ENCODE results near the gene OR2Y1. TPM values are rescaled to one million over a fixed set of nuclear protein-coding genes. Genes with fewer than 3 reads are reported as not detected.

OR2Y1 gene
- total RNA-seq, 2 experiments from 2014 or later, result not detected

DNA sequence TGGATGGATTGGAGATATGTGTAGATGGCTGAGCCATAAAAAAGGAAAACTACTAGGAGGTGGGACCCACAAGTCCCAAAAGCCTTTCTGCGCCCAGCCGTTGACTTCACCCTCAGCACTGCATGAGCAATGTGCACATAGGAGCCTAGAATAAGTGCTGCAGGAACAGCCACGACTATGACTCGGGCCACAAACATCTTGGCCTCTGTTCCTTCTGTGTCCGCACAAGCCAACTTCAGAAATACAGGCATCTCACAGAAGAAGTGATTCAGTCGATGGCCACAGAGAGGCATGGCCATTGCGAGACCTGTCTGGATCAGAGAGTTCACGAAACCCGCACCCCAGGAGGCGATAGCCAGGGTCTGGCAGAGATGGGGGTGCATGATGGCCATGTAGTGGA, 587 bp downstream of the OR2Y1 start:
- Histone ChIP-seq H3K27ac (ENCODE audit: low read depth, low read length, poor library complexity, severe bottlenecking) (no peak overlapping the region), H3K36me3 (ENCODE audit: insufficient read depth, low read length) (no peaks in the 10 kb centered on the region), H3K79me2 (ENCODE audit: insufficient read depth, low read depth, low read length) (no peaks in the 10 kb centered on the region), H2AFZ (ENCODE audit: low read length) (no peak overlapping the region), H3K4me2 (ENCODE audit: low read length) (no peak overlapping the region), H3K9me2 (ENCODE audit: insufficient read depth, low read length) (no peaks in the 10 kb centered on the region), H4K20me1 (ENCODE audit: insufficient read depth, low read length) (no peaks in the 10 kb centered on the region), H3K4me1 (ENCODE audit: insufficient read depth, low read length, poor library complexity, severe bottlenecking) (no peaks in the 10 kb centered on the region), H3K9me3 (ENCODE audit: low read length) (no peaks in the 10 kb centered on the region), H3K4me3 (ENCODE audit: low read depth, low read length, poor library complexity, severe bottlenecking) (no peak overlapping the region)
- intact Hi-C loops (cut with micrococcal nuclease; ENCODE audit: unreplicated experiment), result no loop called here
- ChIA-PET POLR2A (no interaction called here), CTCF (ENCODE audit: unreplicated experiment) (no interaction called here)
- BruUV-seq (replicated peaks), result no TSS peak
- TF ChIP-seq, protein P1, sequence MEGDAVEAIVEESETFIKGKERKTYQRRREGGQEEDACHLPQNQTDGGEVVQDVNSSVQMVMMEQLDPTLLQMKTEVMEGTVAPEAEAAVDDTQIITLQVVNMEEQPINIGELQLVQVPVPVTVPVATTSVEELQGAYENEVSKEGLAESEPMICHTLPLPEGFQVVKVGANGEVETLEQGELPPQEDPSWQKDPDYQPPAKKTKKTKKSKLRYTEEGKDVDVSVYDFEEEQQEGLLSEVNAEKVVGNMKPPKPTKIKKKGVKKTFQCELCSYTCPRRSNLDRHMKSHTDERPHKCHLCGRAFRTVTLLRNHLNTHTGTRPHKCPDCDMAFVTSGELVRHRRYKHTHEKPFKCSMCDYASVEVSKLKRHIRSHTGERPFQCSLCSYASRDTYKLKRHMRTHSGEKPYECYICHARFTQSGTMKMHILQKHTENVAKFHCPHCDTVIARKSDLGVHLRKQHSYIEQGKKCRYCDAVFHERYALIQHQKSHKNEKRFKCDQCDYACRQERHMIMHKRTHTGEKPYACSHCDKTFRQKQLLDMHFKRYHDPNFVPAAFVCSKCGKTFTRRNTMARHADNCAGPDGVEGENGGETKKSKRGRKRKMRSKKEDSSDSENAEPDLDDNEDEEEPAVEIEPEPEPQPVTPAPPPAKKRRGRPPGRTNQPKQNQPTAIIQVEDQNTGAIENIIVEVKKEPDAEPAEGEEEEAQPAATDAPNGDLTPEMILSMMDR (conservative IDR thresholded peaks at IDR 0.05; ENCODE audit: low read length), result no peak
- no peak for TF ChIP-seq EZH2phosphoT487 (IDR thresholded peaks at IDR 0.05; ENCODE audit: borderline replicate concordance, low read depth, low read length)
- no peak for DNase-seq (ENCODE audit: low spot score)

DNA sequence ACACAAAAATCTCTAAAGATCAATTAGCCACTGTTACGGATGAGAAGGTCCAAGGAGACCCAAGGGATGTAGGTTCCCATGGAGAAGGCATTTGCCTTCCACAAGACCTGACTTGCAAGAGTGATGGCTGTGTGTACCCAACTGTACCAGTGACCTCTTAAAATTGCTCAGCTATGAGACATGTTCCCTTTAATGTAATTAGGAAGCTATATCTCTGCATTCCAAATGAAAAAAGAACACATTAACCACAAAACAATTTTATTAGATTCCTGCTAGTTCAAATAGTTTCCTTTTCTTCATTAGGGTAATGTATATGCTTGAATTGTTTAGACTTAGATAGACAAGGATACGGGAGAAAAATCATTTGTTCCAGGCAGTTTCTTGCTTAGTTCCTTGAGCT, 3.3 kb downstream of the OR2Y1 start:
- no TSS peak for BruUV-seq (replicated peaks)
- no peak overlapping the region for H3K4me3 ChIP-seq (ENCODE audit: low read depth, low read length, poor library complexity, severe bottlenecking)
- H4K20me1 ChIP-seq (ENCODE audit: insufficient read depth, low read length), result no peaks in the 10 kb centered on the region
- no peak overlapping the region for H2AFZ ChIP-seq (ENCODE audit: low read length)
- no peak for TF ChIP-seq EZH2phosphoT487 (IDR thresholded peaks at IDR 0.05; ENCODE audit: borderline replicate concordance, low read depth, low read length)
- TF ChIP-seq, protein P1 (conservative IDR thresholded peaks at IDR 0.05; ENCODE audit: low read length), result no peak
- no peaks in the 10 kb centered on the region for H3K36me3 ChIP-seq (ENCODE audit: insufficient read depth, low read length)
- H3K4me2 ChIP-seq (ENCODE audit: low read length), result no peak overlapping the region
- H3K9me2 ChIP-seq (ENCODE audit: insufficient read depth, low read length), result no peaks in the 10 kb centered on the region
- H3K79me2 ChIP-seq (ENCODE audit: insufficient read depth, low read depth, low read length), result no peaks in the 10 kb centered on the region
- no peaks in the 10 kb centered on the region for H3K9me3 ChIP-seq (ENCODE audit: low read length)
- intact Hi-C loops (cut with micrococcal nuclease; ENCODE audit: unreplicated experiment), result no loop called here
- no peak overlapping the region for H3K27ac ChIP-seq (ENCODE audit: low read depth, low read length, poor library complexity, severe bottlenecking)
- no peak for DNase-seq (ENCODE audit: low spot score)
- CTCF ChIA-PET (ENCODE audit: unreplicated experiment), result no interaction called here
- POLR2A ChIA-PET, result no interaction called here
- no peaks in the 10 kb centered on the region for H3K4me1 ChIP-seq (ENCODE audit: insufficient read depth, low read length, poor library complexity, severe bottlenecking)

DNA sequence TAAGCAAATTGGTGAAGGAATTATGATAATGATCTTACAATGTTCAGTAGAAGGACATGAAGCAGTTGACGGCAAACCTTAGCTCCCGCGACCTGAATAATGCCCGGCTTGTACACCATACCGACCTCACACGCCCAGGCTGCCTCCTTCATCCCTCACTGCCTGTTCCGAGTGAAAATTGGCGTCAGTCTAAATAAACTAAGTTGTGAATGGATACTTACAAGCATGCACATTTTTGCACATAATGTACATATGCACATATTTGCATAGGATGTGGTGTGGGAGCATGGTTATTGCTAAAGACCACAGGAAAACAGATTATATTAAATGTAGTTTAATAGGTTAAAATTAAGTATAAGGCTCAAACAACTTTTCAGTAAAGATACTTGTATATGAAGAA, 14.9 kb downstream of the OR2Y1 start:
- TF ChIP-seq EZH2phosphoT487 (IDR thresholded peaks at IDR 0.05; ENCODE audit: borderline replicate concordance, low read depth, low read length), result no peak
- TF ChIP-seq, protein P1 (conservative IDR thresholded peaks at IDR 0.05; ENCODE audit: low read length), result no peak
- H4K20me1 ChIP-seq (ENCODE audit: insufficient read depth, low read length), result no peaks in the 10 kb centered on the region
- H3K4me1 ChIP-seq (ENCODE audit: insufficient read depth, low read length, poor library complexity, severe bottlenecking), result no peaks in the 10 kb centered on the region
- ChIA-PET POLR2A (no interaction called here), CTCF (ENCODE audit: unreplicated experiment) (no interaction called here)
- DNase-seq (ENCODE audit: low spot score), result no peak
- intact Hi-C loops (cut with micrococcal nuclease; ENCODE audit: unreplicated experiment), result no loop called here
- no peaks in the 10 kb centered on the region for H3K9me2 ChIP-seq (ENCODE audit: insufficient read depth, low read length)
- no TSS peak for BruUV-seq (replicated peaks)
- H3K27ac ChIP-seq (ENCODE audit: low read depth, low read length, poor library complexity, severe bottlenecking), result no peak overlapping the region
- no peak overlapping the region for H3K4me2 ChIP-seq (ENCODE audit: low read length)
- no peaks in the 10 kb centered on the region for H3K9me3 ChIP-seq (ENCODE audit: low read length)
- no peak overlapping the region for H2AFZ ChIP-seq (ENCODE audit: low read length)
- no peaks in the 10 kb centered on the region for H3K36me3 ChIP-seq (ENCODE audit: insufficient read depth, low read length)
- H3K79me2 ChIP-seq (ENCODE audit: insufficient read depth, low read depth, low read length), result no peaks in the 10 kb centered on the region
- no peak overlapping the region for H3K4me3 ChIP-seq (ENCODE audit: low read depth, low read length, poor library complexity, severe bottlenecking)

All from OCI-LY7 (cell line).